ENCODE data around the gene CYP46A1. TPM values are rescaled to one million over a fixed set of nuclear protein-coding genes. Genes with fewer than 3 reads are reported as not detected.

The CYP46A1 gene
- total RNA-seq, 1 experiment from 2014 or later, result 0.36 TPM

GRCh38 chr14:99675382-99675835, 8.7 kb upstream of the CYP46A1 start:
- Histone ChIP-seq H3K27ac (ENCODE audit: low read length) (no peak overlapping the region), H3K4me3 (ENCODE audit: low read depth in 2 of 2, low read length in 2 of 2) (no peak overlapping the region), H3K27me3 (ENCODE audit: control insufficient read depth, insufficient read depth, low read length) (no peaks in the 10 kb centered on the region), H3K9me3 (ENCODE audit: control insufficient read depth, insufficient read depth, low read depth, low read length) (no peaks in the 10 kb centered on the region), H3K36me3 (ENCODE audit: control insufficient read depth, insufficient read depth, low read length) (no peaks in the 10 kb centered on the region), H3K4me1 (ENCODE audit: control insufficient read depth, insufficient read depth, low read length) (no peaks in the 10 kb centered on the region)
- no peak for DNase-seq (ENCODE audit: low read depth, low spot score)
- ChIA-PET CTCF (no interaction called here), POLR2A (no interaction called here)
- intact Hi-C loops (cut with micrococcal nuclease; ENCODE audit: unreplicated experiment), result no loop called here
- TF ChIP-seq POLR2AphosphoS5 (IDR thresholded peaks at IDR 0.05; ENCODE audit: low read depth, low read length) (no peak), SIN3A (IDR thresholded peaks at IDR 0.05; ENCODE audit: borderline replicate concordance, insufficient read depth, low read depth, low read length) (no peak), CTCF (IDR thresholded peaks at IDR 0.05) (no peak), REST (IDR thresholded peaks at IDR 0.05; ENCODE audit: insufficient read depth in 1 of 2, low read depth in 2 of 2, low read length in 1 of 2) (no peak), TCF7L2 (IDR thresholded peaks at IDR 0.05; ENCODE audit: low read depth, low read length) (no peak)
- in situ Hi-C loops (cut with HindIII; ENCODE audit: low pct_unique_long_range_greater_than_20kb, low sequenced_read_pairs), result no loop called here
- no TSS peak for BruUV-seq (replicated peaks)
- no peak for ATAC-seq

- Histone ChIP-seq H3K4me3 (ENCODE audit: low read depth in 2 of 2, low read length in 2 of 2) (no peak overlapping the region), H3K4me1 (ENCODE audit: control insufficient read depth, insufficient read depth, low read length) (no peaks in the 10 kb centered on the region), H3K9me3 (ENCODE audit: control insufficient read depth, insufficient read depth, low read depth, low read length) (no peaks in the 10 kb centered on the region), H3K27ac (ENCODE audit: low read length) (no peak overlapping the region), H3K36me3 (ENCODE audit: control insufficient read depth, insufficient read depth, low read length) (no peaks in the 10 kb centered on the region), H3K27me3 (ENCODE audit: control insufficient read depth, insufficient read depth, low read length) (no peaks in the 10 kb centered on the region)
- POLR2A ChIA-PET, result interaction anchor here (0.6 kb wide), 1 partner anchor 106 kb away, joined by 3 read pairs; no protein-coding TSS in a partner anchor
- CTCF ChIA-PET, result no interaction called here
- no peak for ATAC-seq
- DNase-seq (ENCODE audit: low read depth, low spot score), result no peak
- TF ChIP-seq TCF7L2 (IDR thresholded peaks at IDR 0.05; ENCODE audit: low read depth, low read length) (no peak), REST (IDR thresholded peaks at IDR 0.05; ENCODE audit: insufficient read depth in 1 of 2, low read depth in 2 of 2, low read length in 1 of 2) (no peak)
- in situ Hi-C loops (cut with HindIII; ENCODE audit: low pct_unique_long_range_greater_than_20kb, low sequenced_read_pairs), result no loop called here
- BruUV-seq (replicated peaks), result no TSS peak
- intact Hi-C loops (cut with micrococcal nuclease; ENCODE audit: unreplicated experiment), result no loop called here
These were observed 8.1 kb upstream of the CYP46A1 start for GRCh38 chr14:99675951-99676350.

All from Panc1 (cell line).